Measurements from ENCODE around the gene SCARF2. TPM values are rescaled to one million over a fixed set of nuclear protein-coding genes. Genes with fewer than 3 reads are reported as not detected.
A peak's percentile ranks its signal among the peaks of the same experiment; 100 is the strongest.

Gene SCARF2
- total RNA-seq, 1 experiment from 2014 or later: 10.8 TPM

- no peak overlapping the region for H2BK15ac ChIP-seq (ENCODE audit: low read depth, low read length)
- H2AK5ac ChIP-seq (ENCODE audit: insufficient read length, low read length): no peak overlapping the region
- no peak overlapping the region for H3K23ac ChIP-seq (ENCODE audit: insufficient read length, low read depth, low read length)
- no peaks in the 10 kb centered on the region for H3K79me2 ChIP-seq (ENCODE audit: insufficient read depth, low read length)
- H3K4me1 ChIP-seq (ENCODE audit: insufficient read depth, low read length): no peaks in the 10 kb centered on the region
- no peak overlapping the region for H2BK5ac ChIP-seq (ENCODE audit: insufficient read length, low read length)
- H3K27ac Mint-ChIP-seq: no peak overlapping the region
- H3K23me2 ChIP-seq (ENCODE audit: insufficient read length, low read depth, low read length, poor library complexity, severe bottlenecking): peaks cover 8% of the 10 kb centered on the region
- H3K56ac ChIP-seq (ENCODE audit: insufficient read length, low read depth, low read length): no peak overlapping the region
- TF ChIP-seq CTCF (conservative IDR thresholded peaks at IDR 0.05): no peak
- DNase-seq: peak; percentile 90
- H2BK20ac ChIP-seq (ENCODE audit: low read depth, low read length, poor library complexity, severe bottlenecking): no peak overlapping the region
- H3T11ph ChIP-seq (ENCODE audit: low read length): no peak overlapping the region
- no peak overlapping the region for H2BK12ac ChIP-seq (ENCODE audit: insufficient read length, low read depth, low read length)
- no peak overlapping the region for H3K14ac ChIP-seq (ENCODE audit: insufficient read depth, low read length)
- H3K4me3 Mint-ChIP-seq: peak overlapping the region; percentile 34 to 74
- H2AFZ ChIP-seq (ENCODE audit: low read length): no peak overlapping the region
- no peak overlapping the region for H2BK120ac ChIP-seq (ENCODE audit: low read depth, low read length, poor library complexity, severe bottlenecking)
- H3K4me2 ChIP-seq (ENCODE audit: insufficient read depth, insufficient read length, low read length): peak overlapping the region; percentile 20
- no peaks in the 10 kb centered on the region for H3K9me3 Mint-ChIP-seq
- no peaks in the 10 kb centered on the region; the same call in 1 of the 2 replicates for H3K27me3 ChIP-seq (ENCODE audit: insufficient read depth, low read length)
- peaks cover 0 to 22% (median 6%) of the 10 kb centered on the region in 3 experiments; a peak in 3 of 7 replicates for H3K36me3 Mint-ChIP-seq (ENCODE audit: insufficient read depth in 1 of 3, low read depth in 3 of 3)
- peaks cover 4 to 6% of the 10 kb centered on the region in 2 experiments for H3K4me1 Mint-ChIP-seq
- no CpG with 5 or more reads among the region's 75 CpGs for WGBS (ENCODE audit: extremely low coverage, insufficient read length, low lambda C conversion rate)
- H4K20me1 ChIP-seq (ENCODE audit: control insufficient read depth, insufficient read depth, insufficient read length): peaks cover 3% of the 10 kb centered on the region
- no peak overlapping the region for H3K4ac ChIP-seq (ENCODE audit: low read depth, low read length)
- H3K27me3 Mint-ChIP-seq (ENCODE audit: low read depth): peaks cover 56% of the 10 kb centered on the region
- H3K18ac ChIP-seq (ENCODE audit: insufficient read length, low read depth, low read length): no peak overlapping the region
- H3K9ac ChIP-seq (ENCODE audit: extremely low read depth, insufficient read length, low read length): no peak overlapping the region
- no peak overlapping the region for H3K27ac ChIP-seq (ENCODE audit: insufficient read length, low read depth, low read length)
- H4K91ac ChIP-seq (ENCODE audit: insufficient read length, low read depth, low read length): no peak overlapping the region
- no peak overlapping the region for H4K5ac ChIP-seq (ENCODE audit: insufficient read length, low read depth, low read length)
- H3K9me3 ChIP-seq (ENCODE audit: control insufficient read depth, low read depth, low read length): no peaks in the 10 kb centered on the region
- H4K8ac ChIP-seq (replicated peaks; ENCODE audit: insufficient read length, low read depth, low read length): no peak overlapping the region
- no peaks in the 10 kb centered on the region for H3K79me1 ChIP-seq (ENCODE audit: insufficient read depth, low read depth, low read length, poor library complexity, severe bottlenecking)
These were observed 8.1 kb downstream of the SCARF2 start for GRCh38 chr22:20429254-20430100.
